ENCODE data around the gene SMIM10L2A. TPM values are rescaled to one million over a fixed set of nuclear protein-coding genes. Genes with fewer than 3 reads are reported as not detected.
"Not testable (repeated sequence)": the region's sequence is repeated elsewhere in the genome, so short reads cannot be mapped to it uniquely, and the experiment has no call there.

The SMIM10L2A gene
- total RNA-seq, 2 experiments from 2014 or later = 0.38 to 0.82 TPM

GRCh38 chrX:135449637-135450550 lies 28.1 kb downstream of the SMIM10L2A start:
- ATAC-seq (no peak), DNase-seq (no peak)
- Mint-ChIP-seq H3K4me1 (no peaks in the 10 kb centered on the region), H3K9me3 (ENCODE audit: low read depth) (no peaks in the 10 kb centered on the region), H3K27ac (no peak overlapping the region), H3K27me3 (no peaks in the 10 kb centered on the region), H3K36me3 (no peaks in the 10 kb centered on the region), H3K4me3 (no peak overlapping the region)
- CTCF ChIA-PET = interaction anchor here (1.2 kb wide), 1 partner anchor 17 kb away, joined by 3 read pairs; no protein-coding TSS in a partner anchor

GRCh38 chrX:135453381-135453780 lies 31.6 kb downstream of the SMIM10L2A start:
- ATAC-seq (no peak), DNase-seq (no peak)
- no peak overlapping the region for H3K4me3 Mint-ChIP-seq
- H3K27me3 Mint-ChIP-seq = peaks cover 4% of the 10 kb centered on the region
- H3K9me3 Mint-ChIP-seq (ENCODE audit: low read depth) = no peaks in the 10 kb centered on the region
- H3K4me1 Mint-ChIP-seq = no peaks in the 10 kb centered on the region
- no peak overlapping the region for H3K27ac Mint-ChIP-seq
- CTCF ChIA-PET = no interaction called here
- no peaks in the 10 kb centered on the region for H3K36me3 Mint-ChIP-seq

GRCh38 chrX:135454816-135455215 lies 33.1 kb downstream of the SMIM10L2A start:
- H3K27ac Mint-ChIP-seq = no peak overlapping the region
- peaks cover 4% of the 10 kb centered on the region for H3K27me3 Mint-ChIP-seq
- no peaks in the 10 kb centered on the region for H3K36me3 Mint-ChIP-seq
- ATAC-seq (no peak), DNase-seq (no peak)
- H3K4me1 Mint-ChIP-seq = no peaks in the 10 kb centered on the region
- H3K9me3 Mint-ChIP-seq (ENCODE audit: low read depth) = no peaks in the 10 kb centered on the region
- no peak overlapping the region for H3K4me3 Mint-ChIP-seq
- CTCF ChIA-PET = no interaction called here

GRCh38 chrX:135461756-135462155 lies 40.0 kb downstream of the SMIM10L2A start:
- CTCF ChIA-PET; ATAC-seq; H3K9me3 Mint-ChIP-seq (ENCODE audit: low read depth); H3K4me3 Mint-ChIP-seq; H3K27ac Mint-ChIP-seq; DNase-seq; H3K4me1 Mint-ChIP-seq; H3K36me3 Mint-ChIP-seq: not testable (repeated sequence)
- peaks cover 11% of the 10 kb centered on the region for H3K27me3 Mint-ChIP-seq

- H3K4me1 Mint-ChIP-seq = no peaks in the 10 kb centered on the region
- H3K4me3 Mint-ChIP-seq = no peak overlapping the region
- H3K9me3 Mint-ChIP-seq (ENCODE audit: low read depth) = no peaks in the 10 kb centered on the region
- CTCF ChIA-PET = interaction anchor here (0.7 to 1.7 kb wide), 2 partner anchors 12 to 75 kb away, joined by 3 to 5 read pairs; no protein-coding TSS in a partner anchor
- ATAC-seq (no peak), DNase-seq (no peak)
- H3K36me3 Mint-ChIP-seq = no peaks in the 10 kb centered on the region
- no peak overlapping the region for H3K27ac Mint-ChIP-seq
- peaks cover 12% of the 10 kb centered on the region for H3K27me3 Mint-ChIP-seq
Measured at GRCh38 chrX:135463937-135464336, 42.2 kb downstream of the SMIM10L2A start.

GRCh38 chrX:135476378-135476777 lies 54.6 kb downstream of the SMIM10L2A start:
- DNase-seq (peak; percentile 52), ATAC-seq (no peak)
- Mint-ChIP-seq H3K36me3 (no peaks in the 10 kb centered on the region), H3K27ac (no peak overlapping the region), H3K4me3 (no peak overlapping the region), H3K4me1 (peaks cover 15% of the 10 kb centered on the region), H3K9me3 (ENCODE audit: low read depth) (no peaks in the 10 kb centered on the region), H3K27me3 (peaks cover 3% of the 10 kb centered on the region)
- CTCF ChIA-PET = interaction anchor here (1.5 kb wide), 1 partner anchor 13 kb away, joined by 5 read pairs; no protein-coding TSS in a partner anchor

- ATAC-seq (peak; percentile 88), DNase-seq (peak; percentile 66)
- H3K36me3 Mint-ChIP-seq = no peaks in the 10 kb centered on the region
- H3K27me3 Mint-ChIP-seq = peaks cover 3% of the 10 kb centered on the region
- CTCF ChIA-PET = no interaction called here
- H3K4me3 Mint-ChIP-seq = no peak overlapping the region
- peaks cover 15% of the 10 kb centered on the region for H3K4me1 Mint-ChIP-seq
- no peak overlapping the region for H3K27ac Mint-ChIP-seq
- H3K9me3 Mint-ChIP-seq (ENCODE audit: low read depth) = no peaks in the 10 kb centered on the region
Measured at GRCh38 chrX:135477576-135477975, 55.8 kb downstream of the SMIM10L2A start.

Other genes with a start within 250 kb of the SMIM10L2A start
- not detected for gene ETDA, start 169.9 kb upstream of the SMIM10L2A start, total RNA-seq
- not detected for gene ETDC, start 112.5 kb upstream of the SMIM10L2A start, total RNA-seq
- gene ZNF75D, start 77.8 kb upstream of the SMIM10L2A start, total RNA-seq = 10 to 100 TPM; 10.4 to 13.1 TPM
- gene ZNF449, start 77.1 kb upstream of the SMIM10L2A start, total RNA-seq = 1 to 10 TPM; 3.0 to 4.3 TPM
- gene INTS6L, start 98.7 kb downstream of the SMIM10L2A start, total RNA-seq = 10 to 100 TPM; 20.3 to 22.8 TPM

Measured in activated CD8-positive, alpha-beta memory T cell treated with anti-CD3 and anti-CD28 coated beads, Interleukin-2, amount 10 ng/mL, durations not matched to agents 7 days and 5 days (primary cell).